GM21526 (cell line): Measurements from ENCODE around the gene CBLB.

Experiments
- ATAC-seq: cut with Tn5 transposase; IDR thresholded peaks from one replicate; pipeline ENCODE4 v1.9.1; 2021; ENCODE audit warnings: moderate library complexity; ENCODE audit not compliant: unreplicated experiment, low FRiP score

CBLB gene

DNA sequence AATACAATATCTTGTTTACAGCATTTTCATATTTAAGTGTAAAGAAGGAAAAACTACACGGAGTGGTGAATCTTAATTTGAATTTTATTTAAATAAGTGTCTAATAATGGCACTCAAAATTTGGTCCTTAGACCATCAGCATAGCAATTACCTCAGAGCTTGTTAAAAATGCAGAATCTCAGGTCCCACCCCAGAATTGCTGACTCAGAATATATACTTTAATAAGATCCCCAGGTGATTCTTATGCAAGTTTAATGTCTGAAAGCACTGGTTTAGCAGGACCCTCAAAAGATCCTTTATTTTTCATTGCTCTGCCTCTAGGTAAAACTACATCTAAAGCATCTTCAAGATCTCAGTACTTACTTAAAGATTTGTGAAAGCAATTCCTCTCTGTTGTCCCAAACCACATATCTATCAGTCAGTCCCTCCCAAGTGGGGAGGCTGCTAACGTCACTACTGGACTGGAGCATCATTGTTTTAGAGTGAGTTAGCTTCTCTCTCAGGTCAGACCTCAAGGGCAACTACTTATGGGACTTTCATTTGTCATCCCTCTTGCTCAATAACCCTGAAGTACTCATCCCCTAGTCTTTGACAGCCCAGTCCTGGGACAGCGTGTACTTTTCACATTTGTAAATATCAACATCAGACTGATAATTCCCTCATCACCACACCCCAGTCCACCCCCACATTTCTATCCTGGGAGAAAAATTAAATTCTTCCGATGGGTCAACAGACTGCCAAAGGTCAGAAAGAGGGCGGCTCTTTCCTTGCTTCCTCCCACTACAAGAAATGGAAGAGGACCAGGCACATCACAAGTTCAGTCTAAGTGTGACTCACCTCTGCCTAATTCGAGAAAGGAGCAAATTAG is 76.7 kb downstream of the CBLB start:
- no peak for ATAC-seq

DNA sequence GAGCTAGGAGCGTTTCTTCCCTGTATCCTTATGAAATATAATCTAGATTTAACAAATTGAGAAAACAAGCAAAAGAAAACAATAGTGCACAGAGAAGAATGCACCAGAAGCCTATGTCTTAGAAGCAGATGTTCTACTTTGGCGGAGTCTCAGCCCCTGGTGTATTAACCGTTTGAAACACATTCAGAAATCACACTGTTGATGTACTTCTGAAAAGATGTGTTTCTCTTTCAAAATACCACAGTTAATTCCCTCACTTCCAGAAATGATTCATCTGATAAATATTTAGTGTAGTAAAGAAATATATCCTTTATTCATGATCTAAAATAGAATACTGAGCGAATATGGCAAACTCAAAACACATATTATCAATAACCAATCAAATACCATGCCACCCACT is 77.7 kb downstream of the CBLB start:
- ATAC-seq: no peak

DNA sequence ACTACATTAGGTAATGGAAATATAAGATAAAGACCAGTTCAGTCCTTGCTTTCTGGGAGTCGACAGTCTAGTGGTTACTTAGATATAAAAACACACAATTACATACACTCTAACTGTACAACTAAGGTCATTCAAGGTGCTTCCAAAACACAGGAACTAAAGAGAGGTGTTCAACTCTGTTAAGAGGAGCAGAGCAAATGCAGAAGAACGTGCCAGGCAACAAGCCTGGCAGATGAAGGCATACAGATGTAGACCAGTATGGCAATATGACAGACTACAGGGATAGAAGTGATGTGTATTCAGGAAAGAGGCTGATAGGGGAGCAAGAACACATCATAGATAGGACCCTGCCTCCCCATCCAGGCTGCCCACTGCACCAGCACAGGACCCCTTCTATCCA is 78.3 kb downstream of the CBLB start:
- ATAC-seq: no peak

DNA sequence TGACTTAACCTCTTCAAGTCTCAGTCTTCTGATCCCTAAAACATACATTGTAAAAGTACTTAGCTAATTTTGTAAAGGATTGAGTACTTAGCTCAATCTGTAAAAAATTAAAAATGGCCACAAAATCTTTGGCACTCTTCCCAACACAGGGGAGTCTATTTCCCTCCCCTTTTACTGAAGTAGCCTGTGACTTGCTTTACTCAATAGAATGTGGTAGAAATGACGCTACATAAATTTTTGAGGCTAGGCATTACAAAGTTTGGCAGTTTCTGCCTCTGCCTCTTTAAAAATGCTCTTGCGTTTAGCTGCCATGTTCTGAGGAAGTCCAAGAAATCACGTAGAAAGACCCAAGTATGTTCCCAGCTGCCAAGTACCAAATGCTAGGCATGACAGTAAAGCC is 80.2 kb downstream of the CBLB start:
- no peak for ATAC-seq

DNA sequence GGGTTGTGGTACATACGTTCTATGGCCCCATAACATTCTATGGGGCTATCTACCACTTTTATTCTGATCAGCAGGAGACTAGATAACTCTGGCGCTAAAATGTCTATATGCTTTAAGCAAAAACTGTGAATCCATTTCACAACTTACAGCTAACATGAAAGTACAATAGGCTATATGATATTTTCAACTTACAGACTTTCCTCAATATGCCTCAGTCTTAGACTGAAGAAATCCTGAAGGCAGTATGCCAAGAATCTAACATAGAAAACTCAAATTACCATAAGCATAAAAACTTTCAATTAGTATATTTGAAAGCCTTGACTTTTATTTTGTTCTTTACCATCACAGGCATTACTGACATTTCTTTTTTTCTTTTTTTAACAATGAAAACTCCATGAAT is 81.4 kb downstream of the CBLB start:
- no peak for ATAC-seq

DNA sequence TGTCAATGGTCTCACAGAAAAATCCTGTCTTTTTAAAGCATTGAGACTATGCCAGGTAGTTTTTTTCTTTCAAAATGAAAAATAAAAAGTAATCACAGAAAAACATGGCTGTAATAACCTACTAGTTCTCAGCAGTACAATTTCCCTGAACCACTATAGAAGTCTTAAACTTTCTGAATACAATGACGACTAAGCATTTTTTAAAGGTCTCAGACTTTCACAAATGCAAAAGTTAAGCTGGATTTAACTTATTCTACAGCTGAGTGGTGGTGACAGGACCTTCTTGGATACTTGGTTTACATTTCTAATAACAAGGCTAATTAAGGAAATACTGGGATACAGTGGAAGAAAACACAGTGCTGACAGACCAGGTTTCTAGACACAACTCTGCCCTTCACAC is 81.8 kb downstream of the CBLB start:
- ATAC-seq: no peak

DNA sequence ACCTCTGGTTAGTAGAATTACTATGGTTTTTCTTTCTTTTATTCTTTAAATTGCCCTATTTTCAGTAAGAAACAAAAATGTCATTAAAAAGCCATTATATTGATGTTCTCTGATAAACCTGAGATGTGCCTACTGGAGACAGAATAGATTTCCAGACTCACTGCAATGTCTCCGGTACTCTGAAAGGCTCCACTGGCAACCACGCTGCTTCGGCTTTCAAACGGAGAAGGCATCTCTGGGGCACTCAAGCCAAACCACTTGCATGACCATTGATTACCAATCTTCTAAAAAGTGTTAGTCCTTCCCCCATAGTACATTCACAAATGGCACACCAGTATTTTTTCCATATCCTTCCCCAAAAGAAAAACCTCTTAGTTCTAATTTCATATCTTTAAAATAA is 82.6 kb downstream of the CBLB start:
- ATAC-seq: no peak

- ATAC-seq: no peak
Observed at GRCh38 chr3:105785803-105786202, 83.0 kb downstream of the CBLB start.

DNA sequence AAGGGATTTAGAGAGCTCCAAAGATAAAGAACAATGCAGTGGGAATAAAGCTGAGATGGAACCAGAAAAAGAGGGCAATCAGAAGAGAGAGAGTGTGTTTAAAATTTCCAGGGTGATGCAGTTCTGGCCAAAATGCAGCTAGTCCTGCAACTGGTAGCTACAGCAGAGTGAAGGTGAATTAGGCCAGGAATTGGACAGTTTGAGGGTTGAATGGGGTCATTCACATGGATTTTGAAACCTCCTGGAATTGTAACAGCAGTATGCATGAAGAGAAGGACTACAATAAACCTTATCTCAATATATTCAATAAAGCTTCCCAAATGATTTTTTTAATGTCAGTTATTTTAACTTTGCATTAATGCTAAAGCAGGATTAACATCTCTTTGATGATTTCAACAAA is 85.2 kb downstream of the CBLB start:
- no peak for ATAC-seq

DNA sequence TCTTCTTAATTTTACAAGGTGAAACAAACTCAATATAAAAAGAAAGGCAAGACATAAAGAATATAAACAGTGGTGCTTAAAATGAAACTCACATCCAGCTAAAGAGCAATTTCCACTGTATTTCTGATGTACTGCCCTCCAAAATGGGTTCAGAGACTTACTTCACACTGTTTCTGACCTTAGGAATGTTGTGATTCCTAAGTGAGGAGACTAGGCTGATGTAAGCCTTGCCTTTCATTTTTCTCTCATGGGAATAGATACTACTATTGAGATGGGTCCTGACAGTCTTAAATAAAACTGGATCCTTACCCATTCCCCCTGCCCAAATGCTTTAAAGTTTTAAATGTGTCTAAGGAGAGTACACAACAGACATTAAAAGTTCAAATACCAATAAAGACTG is 86.9 kb downstream of the CBLB start:
- no peak for ATAC-seq

DNA sequence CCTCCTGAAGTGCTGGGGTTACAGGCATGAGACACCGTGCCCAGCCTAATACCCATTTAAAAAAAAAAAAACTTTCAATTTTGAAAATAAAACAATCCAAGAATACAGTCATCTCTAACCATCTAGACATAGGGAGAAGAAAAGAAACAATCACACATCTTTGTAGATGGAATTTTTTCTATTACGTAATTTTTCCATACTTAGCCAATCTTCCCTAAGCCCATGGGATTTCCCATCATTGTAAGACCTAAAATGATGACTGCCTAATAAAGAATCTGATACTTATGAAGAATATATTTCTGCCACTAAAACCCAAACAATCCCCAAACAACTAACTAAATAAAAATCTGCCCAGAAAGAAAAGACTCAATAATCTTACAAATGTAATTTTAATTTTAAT is 88.7 kb downstream of the CBLB start:
- ATAC-seq: no peak

DNA sequence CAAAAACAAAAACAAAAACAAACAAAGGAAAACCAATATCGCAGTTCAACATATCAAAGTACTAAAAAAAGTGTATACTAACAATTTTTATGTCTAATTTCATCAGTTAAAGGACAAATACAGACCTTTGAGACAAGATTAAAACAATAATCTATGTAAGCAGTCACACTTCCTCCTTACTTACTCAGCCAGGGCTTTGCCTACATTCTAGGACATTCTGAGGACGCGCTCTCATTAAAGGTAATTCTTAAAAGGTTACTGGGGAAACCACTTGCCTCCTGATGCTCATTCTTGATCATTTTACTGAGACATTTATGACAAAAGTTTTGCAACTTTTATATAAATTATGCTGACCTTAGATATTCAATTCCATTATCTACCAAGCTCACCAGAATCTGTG is 93.4 kb downstream of the CBLB start:
- no peak for ATAC-seq

DNA sequence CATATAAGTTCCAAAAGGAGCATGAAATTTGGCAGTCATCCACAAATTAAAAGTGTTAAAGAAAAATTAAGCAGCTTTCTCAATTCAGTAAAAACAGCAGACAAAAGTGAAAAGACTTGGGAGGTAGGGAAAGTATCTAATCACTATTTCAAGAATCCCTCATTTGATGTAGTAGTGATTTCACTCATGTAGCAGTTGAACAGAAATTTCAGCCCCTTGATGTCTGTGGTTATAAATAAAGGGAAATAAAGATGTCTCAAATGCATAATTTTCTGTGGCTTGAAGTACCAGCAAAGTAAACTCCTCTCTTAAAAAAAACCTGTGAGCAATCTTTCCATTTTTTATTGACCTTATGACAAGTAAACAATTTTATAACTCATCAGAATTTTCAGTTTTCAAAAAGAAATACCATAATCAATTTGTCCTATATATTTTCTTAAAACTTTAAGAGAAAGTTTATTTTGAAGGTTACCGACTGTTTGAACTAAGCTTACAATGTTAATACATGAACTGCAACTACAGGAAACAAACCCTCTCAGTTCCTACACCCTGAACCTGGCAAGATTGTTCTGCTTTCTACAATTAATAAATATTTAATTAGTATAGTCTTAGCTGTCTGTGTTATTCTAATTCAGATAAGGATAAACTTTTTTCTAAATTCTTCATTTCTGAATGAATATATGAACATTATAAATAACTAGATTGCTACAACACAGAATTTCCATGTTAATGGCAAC is 94.2 kb downstream of the CBLB start:
- ATAC-seq: no peak

- no peak for ATAC-seq
Observed at GRCh38 chr3:105773291-105773690, 95.5 kb downstream of the CBLB start.

GRCh38 chr3:105772635-105773034 is 96.2 kb downstream of the CBLB start:
- no peak for ATAC-seq

GRCh38 chr3:105771392-105771791 is 97.4 kb downstream of the CBLB start:
- no peak for ATAC-seq

DNA sequence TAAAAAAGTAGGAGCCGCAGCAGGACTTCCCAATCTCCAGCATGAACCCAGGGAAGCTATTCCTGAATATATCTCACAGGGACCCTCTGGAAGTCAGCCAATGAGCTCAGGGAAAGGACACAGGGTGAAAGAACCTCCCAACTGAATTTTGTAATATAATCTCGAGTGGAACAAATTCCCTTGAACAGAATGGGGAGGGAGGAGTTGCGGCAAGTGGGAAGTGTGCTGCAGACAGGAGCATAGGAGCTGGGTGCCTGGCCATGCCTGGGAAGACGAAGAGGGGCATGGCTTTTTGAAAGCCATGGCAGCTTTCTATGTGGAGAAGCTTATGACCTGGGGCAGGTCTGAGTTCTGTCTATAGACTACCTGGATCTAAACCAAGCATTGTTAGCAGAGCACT is 98.4 kb downstream of the CBLB start:
- no peak for ATAC-seq

DNA sequence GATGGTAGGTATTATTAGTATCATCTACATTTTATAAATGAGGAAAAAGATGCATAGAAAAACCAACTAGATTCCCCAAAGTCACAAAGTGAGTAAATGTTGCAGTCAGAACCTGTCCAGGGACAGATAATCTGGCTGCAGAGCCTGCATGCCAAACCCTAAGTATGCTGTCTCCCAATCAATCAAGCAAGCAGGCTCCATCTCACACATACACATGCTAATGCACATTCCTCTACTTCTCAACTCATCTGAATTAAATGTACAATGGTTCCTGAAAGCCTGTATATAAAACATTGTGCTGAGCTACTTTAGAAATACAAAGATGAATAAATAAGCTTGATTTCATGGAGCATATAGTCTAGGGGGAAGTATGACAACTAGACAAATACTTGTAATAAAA is 101.0 kb downstream of the CBLB start:
- ATAC-seq: no peak

DNA sequence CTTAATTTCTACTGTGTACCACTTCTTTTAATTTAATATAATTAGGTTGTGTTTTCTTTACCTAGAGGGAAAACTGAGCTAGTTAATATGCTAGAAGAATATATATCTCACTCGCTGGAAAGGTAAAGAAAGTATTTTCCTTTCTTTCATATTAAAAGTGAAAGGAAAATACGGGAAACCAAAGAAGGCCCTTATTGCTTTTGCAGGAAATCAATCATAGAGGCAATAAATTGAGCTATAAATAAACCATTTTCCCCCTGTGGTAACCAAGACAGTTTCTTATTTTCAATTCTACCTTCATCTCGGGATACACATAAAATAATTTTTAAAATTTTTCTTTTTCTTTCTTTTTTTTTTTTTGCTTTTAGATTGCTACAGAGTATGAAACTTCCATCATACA is 101.6 kb downstream of the CBLB start:
- no peak for ATAC-seq

- no peak for ATAC-seq
Observed at GRCh38 chr3:105765308-105765639, 103.5 kb downstream of the CBLB start.

DNA sequence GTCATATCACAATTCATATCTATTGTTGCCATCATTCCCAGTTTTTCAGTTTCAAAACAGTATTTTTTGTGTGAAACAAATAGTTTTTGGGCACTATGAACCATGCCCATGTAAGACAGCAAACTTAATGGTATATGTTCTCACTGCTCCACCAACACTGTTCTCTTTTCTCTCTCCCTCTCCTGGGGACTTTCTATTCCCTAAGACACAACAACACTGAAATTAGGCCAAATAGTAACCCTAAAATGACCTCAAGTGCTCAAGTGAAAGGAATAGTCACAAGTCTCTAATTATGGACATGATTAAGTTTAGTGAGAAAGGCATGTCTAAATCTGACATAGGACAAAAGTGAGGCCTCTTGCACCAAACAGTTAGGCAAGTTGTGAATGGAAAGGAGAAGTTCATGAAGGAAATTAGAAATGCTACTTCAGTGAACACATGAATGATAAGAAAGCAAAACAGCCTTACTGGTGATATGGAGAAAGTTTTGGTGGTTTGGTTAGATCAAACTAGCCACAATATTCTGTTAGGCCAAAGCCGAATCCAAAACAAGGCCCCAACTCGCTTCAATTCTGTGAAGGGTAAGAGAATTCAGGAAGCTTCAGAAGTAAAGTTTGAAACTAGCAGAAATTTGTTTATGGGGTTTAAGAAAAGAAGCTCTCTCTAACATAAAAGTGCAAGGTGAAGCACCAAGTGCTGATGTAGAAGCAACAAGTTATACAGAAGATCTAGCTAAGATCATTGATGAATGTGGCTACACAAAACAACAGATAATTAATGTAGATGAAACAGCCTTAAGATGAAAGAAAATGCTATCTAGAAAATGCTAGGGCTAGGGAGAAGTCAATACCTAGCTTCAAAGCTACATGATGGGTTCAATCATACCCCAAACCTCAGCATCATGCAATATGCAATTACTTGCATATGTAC is 104.2 kb downstream of the CBLB start:
- no peak for ATAC-seq
